Astrocyte (in vitro differentiated cells and primary cell): ENCODE results near the gene CCT8.

Source experiments
- CTCF ChIP-seq: IDR thresholded peaks from 2 replicates; pipeline ENCODE4 v1.5.1; 2011; ENCODE audit warnings: low read depth, mild to moderate bottlenecking, inconsistent platforms, low read length, moderate library complexity; ENCODE audit not compliant: insufficient read depth
- EZH2 ChIP-seq: IDR thresholded peaks from 2 replicates; pipeline ENCODE4 v1.6.1; 2012; ENCODE audit warnings: mild to moderate bottlenecking, low read length, inconsistent platforms; ENCODE audit not compliant: insufficient read depth

- TF ChIP-seq CTCF (no peak), EZH2 (no peak)
These were observed 65.1 kb downstream of the CCT8 start for GRCh38 chr21:29008367-29008766.
